ENCODE data around the gene ZNFX1.
"Not testable (repeated sequence)": the region's sequence is repeated elsewhere in the genome, so short reads cannot be mapped to it uniquely, and the experiment has no call there.

Gene ZNFX1

DNA sequence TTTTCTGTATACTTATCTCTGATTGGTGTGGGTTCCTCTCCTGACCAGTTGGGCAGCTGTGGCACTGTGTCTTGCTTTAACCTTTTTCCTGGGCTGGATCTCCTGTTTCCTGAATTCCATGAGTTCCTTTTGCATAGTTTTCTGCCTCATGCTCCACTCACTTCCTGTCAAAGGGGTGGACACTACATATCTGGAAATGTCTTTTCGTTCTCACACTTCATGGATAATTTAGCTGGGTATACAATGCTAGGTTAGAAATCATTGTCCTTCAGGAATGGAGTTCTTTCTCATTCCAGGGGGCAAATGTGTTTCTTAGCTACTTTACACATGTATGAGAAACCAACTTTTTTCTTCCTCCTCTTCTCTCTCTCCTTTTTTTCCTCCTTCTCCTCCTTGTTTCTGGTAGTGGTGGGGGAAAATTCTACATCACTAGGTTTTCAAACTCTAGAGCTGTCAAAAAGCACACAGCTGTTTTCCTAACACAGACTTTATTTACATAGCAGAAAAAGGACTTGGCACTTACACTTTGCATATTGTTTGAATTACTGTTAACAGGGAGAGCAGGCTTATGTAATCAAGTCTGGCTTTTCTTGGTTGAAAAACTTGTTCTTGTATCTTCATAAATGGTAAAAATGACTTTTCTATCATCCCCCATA is 67.6 kb downstream of the ZNFX1 start:
- Histone ChIP-seq H3K4me1 (ENCODE audit: control insufficient read depth, insufficient read depth, low read length) (no peaks in the 10 kb centered on the region), H3K4me3 (ENCODE audit: low read length in 2 of 2) (no peak overlapping the region), H3K27me3 (ENCODE audit: control insufficient read depth in 1 of 2, insufficient read depth in 2 of 2, low read length in 2 of 2) (no peaks in the 10 kb centered on the region), H3K36me3 (ENCODE audit: control insufficient read depth in 2 of 2, insufficient read depth in 2 of 2, low read length in 2 of 2) (no peaks in the 10 kb centered on the region), H3K9ac (ENCODE audit: low read length in 2 of 2) (no peak overlapping the region), H3K9me3 (ENCODE audit: control insufficient read depth in 2 of 2, low read length in 2 of 2) (peaks cover 2 to 4% of the 10 kb centered on the region in 2 donors), H3K27ac (ENCODE audit: low read length) (no peak overlapping the region)

GRCh38 chr20:49207076-49207475 is 70.8 kb downstream of the ZNFX1 start:
- Histone ChIP-seq H3K36me3 (ENCODE audit: control insufficient read depth in 2 of 2, insufficient read depth in 2 of 2, low read length in 2 of 2) (no peaks in the 10 kb centered on the region), H3K4me1 (ENCODE audit: control insufficient read depth, insufficient read depth, low read length) (no peaks in the 10 kb centered on the region), H3K9me3 (ENCODE audit: control insufficient read depth in 2 of 2, low read length in 2 of 2) (peaks cover 2 to 4% of the 10 kb centered on the region in 2 donors), H3K27ac (ENCODE audit: low read length) (no peak overlapping the region), H3K4me3 (ENCODE audit: low read length in 2 of 2) (no peak overlapping the region), H3K27me3 (ENCODE audit: control insufficient read depth in 1 of 2, insufficient read depth in 2 of 2, low read length in 2 of 2) (no peaks in the 10 kb centered on the region), H3K9ac (ENCODE audit: low read length in 2 of 2) (no peak overlapping the region)

DNA sequence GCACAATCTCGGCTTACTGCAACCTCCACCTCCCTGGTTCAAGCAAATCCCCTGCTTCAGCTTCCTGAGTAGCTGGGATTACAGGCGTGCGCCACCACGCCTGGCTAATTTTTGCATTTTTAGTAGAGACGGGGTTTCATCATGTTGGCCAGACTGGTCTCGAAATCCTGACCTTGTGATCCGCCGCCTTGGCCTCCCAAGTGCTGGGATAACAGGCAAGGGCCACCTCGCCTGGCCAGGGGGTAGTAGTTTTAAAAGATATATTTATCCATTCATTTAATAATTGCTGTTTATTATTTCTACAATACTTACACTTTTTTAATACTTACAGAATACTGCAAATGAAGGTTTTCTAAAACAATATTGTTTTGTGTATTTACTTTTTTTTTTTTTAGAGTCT is 74.1 kb downstream of the ZNFX1 start:
- Histone ChIP-seq H3K27me3 (ENCODE audit: control insufficient read depth in 1 of 2, insufficient read depth in 2 of 2, low read length in 2 of 2) (no peaks in the 10 kb centered on the region), H3K36me3 (ENCODE audit: control insufficient read depth in 2 of 2, insufficient read depth in 2 of 2, low read length in 2 of 2) (no peaks in the 10 kb centered on the region), H3K4me1 (ENCODE audit: control insufficient read depth, insufficient read depth, low read length) (no peaks in the 10 kb centered on the region), H3K4me3 (ENCODE audit: low read length in 2 of 2) (no peak overlapping the region), H3K9ac (ENCODE audit: low read length in 2 of 2) (no peak overlapping the region), H3K27ac (ENCODE audit: low read length) (no peak overlapping the region), H3K9me3 (ENCODE audit: control insufficient read depth in 2 of 2, low read length in 2 of 2) (no peaks in the 10 kb centered on the region)

- Histone ChIP-seq H3K4me1 (ENCODE audit: control insufficient read depth, insufficient read depth, low read length) (no peaks in the 10 kb centered on the region), H3K4me3 (ENCODE audit: low read length in 2 of 2) (no peak overlapping the region), H3K36me3 (ENCODE audit: control insufficient read depth in 2 of 2, insufficient read depth in 2 of 2, low read length in 2 of 2) (no peaks in the 10 kb centered on the region), H3K27me3 (ENCODE audit: control insufficient read depth in 1 of 2, insufficient read depth in 2 of 2, low read length in 2 of 2) (no peaks in the 10 kb centered on the region), H3K27ac (ENCODE audit: low read length) (no peak overlapping the region), H3K9ac (ENCODE audit: low read length in 2 of 2) (no peak overlapping the region), H3K9me3 (ENCODE audit: control insufficient read depth in 2 of 2, low read length in 2 of 2) (no peaks in the 10 kb centered on the region)
Observed at GRCh38 chr20:49203011-49203410, 74.8 kb downstream of the ZNFX1 start.

DNA sequence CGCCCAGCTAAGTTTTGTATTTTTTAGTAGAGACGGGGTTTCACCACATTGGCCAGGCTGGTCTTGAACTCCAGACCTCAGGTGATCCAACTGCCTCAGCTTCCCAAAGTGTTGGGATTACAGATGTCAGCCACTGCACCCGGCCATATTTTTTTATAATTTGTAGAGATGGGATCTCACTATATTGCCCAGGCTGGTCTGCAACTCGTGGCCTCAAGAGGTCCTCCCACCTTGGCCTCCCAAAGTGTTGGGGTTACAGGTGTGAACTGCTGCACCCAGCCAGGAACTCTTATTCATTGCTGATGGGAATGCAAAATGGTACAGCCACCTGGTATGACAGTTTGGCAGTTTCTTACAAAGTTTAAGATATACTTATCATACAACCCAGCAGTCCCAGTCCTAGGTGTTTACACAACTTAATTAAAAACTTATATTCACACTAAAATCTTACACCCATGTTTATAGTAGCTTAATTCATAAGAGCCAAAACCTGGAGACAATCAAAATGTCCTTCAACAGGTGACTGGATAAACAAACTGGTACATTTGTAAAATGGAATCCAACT is 78.0 kb downstream of the ZNFX1 start:
- no peaks in the 10 kb centered on the region for H3K9me3 ChIP-seq (ENCODE audit: control insufficient read depth in 2 of 2, low read length in 2 of 2)
- H3K36me3 ChIP-seq (ENCODE audit: control insufficient read depth in 2 of 2, insufficient read depth in 2 of 2, low read length in 2 of 2) = no peaks in the 10 kb centered on the region
- H3K9ac ChIP-seq (ENCODE audit: low read length in 2 of 2) = no peak overlapping the region
- no peaks in the 10 kb centered on the region for H3K4me1 ChIP-seq (ENCODE audit: control insufficient read depth, insufficient read depth, low read length)
- H3K27me3 ChIP-seq (ENCODE audit: control insufficient read depth in 1 of 2, insufficient read depth in 2 of 2, low read length in 2 of 2) = no peaks in the 10 kb centered on the region
- no peak overlapping the region for H3K27ac ChIP-seq (ENCODE audit: low read length)
- H3K4me3 ChIP-seq (ENCODE audit: low read length in 2 of 2) = no peak overlapping the region

GRCh38 chr20:49192944-49193518 is 84.8 kb downstream of the ZNFX1 start:
- not testable (repeated sequence) for H3K4me3 ChIP-seq (ENCODE audit: low read length in 2 of 2); H3K36me3 ChIP-seq (ENCODE audit: control insufficient read depth in 2 of 2, insufficient read depth in 2 of 2, low read length in 2 of 2); H3K9ac ChIP-seq (ENCODE audit: low read length in 2 of 2); H3K27me3 ChIP-seq (ENCODE audit: control insufficient read depth in 1 of 2, insufficient read depth in 2 of 2, low read length in 2 of 2); H3K4me1 ChIP-seq (ENCODE audit: control insufficient read depth, insufficient read depth, low read length); H3K9me3 ChIP-seq (ENCODE audit: control insufficient read depth in 2 of 2, low read length in 2 of 2); H3K27ac ChIP-seq (ENCODE audit: low read length)

All from stomach smooth muscle (tissue), 2 donors.